CD4-positive, alpha-beta T cell treated with Interleukin-17A for 4 hours (primary cell): Measurements from ENCODE around the gene PTBP2.
A peak's percentile ranks its signal among the peaks of the same experiment; 100 is the strongest.

Experiments
- DNase-seq: peaks from one replicate; pipeline ENCODE4 v3.0.0-alpha.2; 2020; ENCODE audit warnings: mixed read lengths

Gene PTBP2

DNA sequence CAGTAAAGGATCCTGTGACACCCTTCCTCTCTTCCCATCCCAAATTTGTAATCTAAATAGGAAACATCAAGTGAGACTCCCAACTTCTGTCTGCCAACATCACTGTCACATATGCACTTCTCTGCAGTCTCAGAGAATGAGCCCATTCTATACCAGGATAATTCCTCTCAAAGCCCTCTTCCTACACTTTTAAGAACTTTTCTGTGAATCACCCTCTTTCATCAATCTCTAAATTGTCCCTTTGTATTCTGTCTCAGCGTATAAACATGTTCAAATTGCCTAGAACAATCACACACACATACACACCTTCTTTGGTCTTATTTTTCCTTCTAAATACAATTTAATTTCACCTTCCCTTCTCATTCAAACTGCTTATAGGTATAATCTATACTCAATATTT, 111.8 kb downstream of the PTBP2 start:
- DNase-seq: no peak

GRCh38 chr1:96834986-96835385, 113.4 kb downstream of the PTBP2 start:
- no peak for DNase-seq

DNA sequence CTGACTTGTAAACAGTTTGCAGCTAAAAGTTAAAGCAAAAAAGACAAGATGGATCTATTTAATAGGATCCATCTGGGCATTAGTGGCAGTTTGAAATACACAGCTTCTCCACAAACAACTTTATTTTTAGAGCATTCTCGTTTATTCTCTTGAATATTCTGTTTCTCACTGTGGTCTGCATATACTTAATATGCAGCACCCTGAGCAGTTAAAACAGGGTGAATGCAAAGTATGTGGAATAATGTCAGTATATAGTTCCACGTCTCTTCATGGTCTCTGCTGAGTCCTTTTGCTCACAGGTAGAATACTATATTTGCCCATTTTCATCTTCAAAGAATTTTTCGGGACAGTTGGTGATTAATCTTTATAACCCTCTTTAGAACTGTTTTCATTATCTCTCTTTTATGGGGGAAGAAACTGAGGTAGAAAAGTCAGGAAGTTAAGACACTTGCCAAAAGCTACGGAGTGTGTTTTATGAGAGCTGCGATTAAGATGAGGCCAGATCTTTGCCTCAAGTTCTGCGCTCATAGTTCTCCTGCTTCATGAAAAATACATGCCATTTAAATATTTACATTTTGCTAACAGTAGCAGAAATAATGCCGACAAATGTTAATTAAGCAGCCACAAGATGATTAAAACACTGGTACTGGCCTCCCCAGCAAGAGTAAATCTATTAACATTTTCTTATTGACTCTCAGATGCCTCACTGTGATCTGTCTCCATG, 115.6 kb downstream of the PTBP2 start:
- DNase-seq: no peak

- no peak for DNase-seq
Observed at GRCh38 chr1:96837781-96838216, 116.2 kb downstream of the PTBP2 start.

DNA sequence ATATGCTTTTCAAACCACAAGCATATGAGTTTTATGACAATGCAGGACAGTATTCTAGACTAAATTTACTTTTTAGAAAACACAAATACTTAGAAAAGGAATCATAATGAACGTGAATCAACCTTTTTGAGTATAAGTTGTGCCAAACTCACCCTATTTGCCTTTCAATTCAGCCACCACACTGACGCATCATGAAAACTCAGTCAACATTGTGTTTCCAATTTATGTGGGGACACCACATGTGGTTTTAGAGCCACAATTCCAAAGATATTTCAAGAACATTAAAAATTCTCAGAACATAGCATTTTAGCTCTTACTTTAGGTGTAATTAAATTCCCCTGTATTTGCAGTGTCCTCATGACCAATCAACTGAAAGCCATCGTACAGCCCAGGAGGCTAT, 118.8 kb downstream of the PTBP2 start:
- no peak for DNase-seq

DNA sequence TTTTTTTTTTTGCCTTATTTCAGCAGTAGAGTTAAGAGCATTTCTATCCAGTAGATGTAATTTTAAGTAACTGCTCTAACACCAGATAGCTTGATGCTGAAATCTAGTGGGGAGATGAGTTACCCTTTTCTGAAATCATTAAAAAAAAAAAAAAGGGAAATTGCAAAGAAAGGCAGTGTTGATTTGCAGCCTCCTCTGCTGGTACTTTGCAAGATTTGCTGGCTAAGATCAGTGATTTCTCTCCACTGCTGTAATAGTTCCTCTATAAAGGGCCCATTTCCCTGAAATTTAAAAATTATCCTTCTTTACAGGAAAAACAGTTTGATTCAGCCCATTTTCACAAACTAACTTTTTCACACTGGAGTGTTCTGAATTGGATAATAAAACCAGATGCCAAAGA, 120.6 kb downstream of the PTBP2 start:
- DNase-seq: no peak

GRCh38 chr1:96843196-96843595, 121.6 kb downstream of the PTBP2 start:
- no peak for DNase-seq

GRCh38 chr1:96843601-96844000, 122.0 kb downstream of the PTBP2 start:
- DNase-seq: no peak

DNA sequence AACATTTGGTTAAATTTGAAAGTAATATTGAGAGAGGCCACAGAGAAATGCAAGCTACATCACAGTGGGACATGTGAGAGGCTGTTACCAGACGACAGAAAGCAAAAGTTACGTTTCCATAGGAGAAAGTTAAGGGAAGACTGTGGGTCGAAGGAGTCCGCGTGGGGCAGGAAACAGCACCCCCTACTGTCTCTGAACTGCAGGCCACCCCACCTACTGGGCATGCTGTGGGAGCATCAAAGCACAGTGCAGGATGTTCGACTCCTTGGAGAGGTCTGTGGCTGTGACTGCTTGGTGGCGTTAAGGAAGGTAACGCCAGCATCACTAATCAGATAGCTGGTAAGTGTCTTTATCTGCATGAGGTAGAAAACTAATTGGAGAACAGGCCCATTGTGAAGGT, 123.9 kb downstream of the PTBP2 start:
- peak; percentile 28 for DNase-seq

DNA sequence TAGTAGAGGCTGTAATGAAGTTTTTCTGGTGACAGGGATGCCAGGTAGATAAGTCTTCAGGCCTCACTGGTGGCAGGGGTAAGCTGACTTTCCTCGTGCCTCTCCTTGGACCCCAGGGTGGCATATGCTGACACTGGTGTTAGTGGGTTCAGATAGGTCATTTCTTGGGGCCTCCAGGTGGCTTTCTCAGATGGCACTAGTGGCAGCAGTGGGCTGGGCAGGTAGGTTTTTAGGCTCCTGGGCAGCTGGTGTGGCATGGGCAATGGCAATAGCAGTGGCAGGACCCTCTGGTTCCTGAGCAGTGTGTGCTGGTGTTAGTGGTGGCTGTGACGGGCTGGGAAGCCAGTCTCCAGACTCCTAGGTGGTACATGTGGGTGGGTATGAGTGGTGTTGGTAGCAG, 140.3 kb downstream of the PTBP2 start:
- no peak for DNase-seq

DNA sequence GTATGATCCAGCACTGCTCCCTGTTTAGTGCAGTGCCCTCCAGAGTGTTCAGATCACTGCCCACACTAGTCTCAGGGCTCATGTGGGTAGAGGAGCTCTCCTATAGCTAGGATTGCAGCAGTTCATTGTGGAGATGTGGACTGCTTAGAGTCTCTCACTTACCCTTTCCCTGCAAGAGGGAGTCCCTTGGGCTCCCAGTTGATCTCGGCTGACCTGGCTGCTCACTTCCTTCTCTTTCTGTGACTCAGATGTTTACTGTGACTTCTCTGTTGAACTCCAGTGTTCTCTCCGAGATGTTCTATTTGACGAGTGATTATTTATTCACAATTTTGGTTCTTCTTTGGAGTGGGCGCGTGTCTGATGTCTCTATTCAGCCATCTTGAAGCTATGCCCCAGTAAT, 141.9 kb downstream of the PTBP2 start:
- DNase-seq: no peak
